NCI-H446 (cell line): Measurements from ENCODE around the gene NPW.

Experiments used
- DNase-seq, 2 experiments: peaks; one replicate each; lab custom pipeline; 2025; lab: John Stamatoyannopoulos, UW

The NPW gene

DNA sequence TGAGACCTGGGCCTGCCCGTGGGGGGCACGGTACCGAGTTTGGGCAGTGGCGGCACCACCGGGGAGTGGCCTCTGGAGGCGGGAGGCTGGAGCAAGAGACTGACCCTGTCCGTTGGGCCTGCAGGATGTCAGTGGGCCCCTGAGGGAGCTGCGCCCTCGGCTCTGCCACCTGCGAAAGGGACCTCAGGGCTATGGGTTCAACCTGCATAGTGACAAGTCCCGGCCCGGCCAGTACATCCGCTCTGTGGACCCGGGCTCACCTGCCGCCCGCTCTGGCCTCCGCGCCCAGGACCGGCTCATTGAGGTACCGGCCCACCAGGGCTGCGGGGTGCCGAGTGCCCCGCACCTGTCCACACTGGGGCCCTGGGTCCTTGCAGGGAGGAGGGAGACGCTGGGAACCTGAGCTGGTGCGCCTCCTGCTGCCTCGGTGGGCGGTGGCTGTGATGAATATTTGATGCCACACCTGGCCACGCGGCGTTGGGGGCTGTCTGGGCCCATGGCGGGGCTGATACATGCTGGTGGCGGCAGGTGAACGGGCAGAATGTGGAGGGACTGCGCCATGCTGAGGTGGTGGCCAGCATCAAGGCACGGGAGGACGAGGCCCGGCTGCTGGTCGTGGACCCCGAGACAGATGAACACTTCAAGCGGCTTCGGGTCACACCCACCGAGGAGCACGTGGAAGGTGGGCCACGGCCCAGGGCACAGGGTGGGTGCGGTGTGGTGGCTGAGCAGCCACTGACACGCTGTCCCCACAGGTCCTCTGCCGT, 16.8 kb downstream of the NPW start:
- DNase-seq, result no peak

DNA sequence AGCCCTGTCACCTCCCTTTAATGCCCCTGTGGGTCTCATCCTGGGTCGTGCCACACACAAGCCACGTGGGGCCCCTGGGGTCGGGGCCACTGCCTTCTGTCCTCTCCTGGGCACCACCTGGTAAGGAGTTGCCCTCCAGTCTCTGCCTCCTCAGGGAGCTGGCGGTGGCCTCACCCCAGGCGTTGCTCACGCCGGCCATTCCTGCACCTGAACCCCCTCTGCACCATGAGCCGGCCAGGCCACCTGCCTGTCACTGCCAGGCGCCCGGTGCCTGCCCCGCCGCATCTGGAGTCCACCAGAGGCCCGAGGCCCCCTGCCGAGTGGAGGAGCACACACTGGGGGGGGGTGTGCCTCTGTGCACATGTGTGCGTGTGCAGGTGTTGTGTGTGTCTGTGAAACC, 17.5 kb downstream of the NPW start:
- no peak for DNase-seq

DNA sequence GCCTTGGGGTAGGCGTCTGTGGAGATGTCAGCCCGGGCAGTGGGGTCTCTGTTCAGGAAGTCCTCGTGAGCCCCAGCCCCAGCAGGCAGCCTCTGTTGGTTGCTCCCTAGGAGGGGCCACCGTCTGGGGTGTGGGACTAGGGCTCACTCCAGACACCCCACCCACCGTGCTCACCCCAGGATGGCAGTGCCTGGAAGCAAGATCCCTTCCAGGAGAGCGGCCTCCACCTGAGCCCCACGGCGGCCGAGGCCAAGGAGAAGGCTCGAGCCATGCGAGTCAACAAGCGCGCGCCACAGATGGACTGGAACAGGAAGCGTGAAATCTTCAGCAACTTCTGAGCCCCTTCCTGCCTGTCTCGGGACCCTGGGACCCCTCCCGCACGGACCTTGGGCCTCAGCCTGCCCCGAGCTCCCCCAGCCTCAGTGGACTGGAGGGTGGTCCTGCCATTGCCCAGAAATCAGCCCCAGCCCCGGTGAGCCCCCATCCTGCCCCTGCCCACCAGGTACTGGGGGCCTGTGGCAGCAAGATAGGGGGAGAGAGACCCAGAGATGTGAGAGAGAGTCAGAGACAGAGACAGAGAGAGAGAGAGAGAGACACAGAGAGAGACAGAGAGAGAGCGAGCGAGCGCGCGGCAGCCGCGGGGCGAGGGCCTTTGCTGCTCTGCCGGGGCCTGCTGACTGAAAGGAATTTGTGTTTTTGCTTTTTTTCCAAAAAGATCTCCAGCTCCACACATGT, 18.2 kb downstream of the NPW start:
- no peak for DNase-seq

DNA sequence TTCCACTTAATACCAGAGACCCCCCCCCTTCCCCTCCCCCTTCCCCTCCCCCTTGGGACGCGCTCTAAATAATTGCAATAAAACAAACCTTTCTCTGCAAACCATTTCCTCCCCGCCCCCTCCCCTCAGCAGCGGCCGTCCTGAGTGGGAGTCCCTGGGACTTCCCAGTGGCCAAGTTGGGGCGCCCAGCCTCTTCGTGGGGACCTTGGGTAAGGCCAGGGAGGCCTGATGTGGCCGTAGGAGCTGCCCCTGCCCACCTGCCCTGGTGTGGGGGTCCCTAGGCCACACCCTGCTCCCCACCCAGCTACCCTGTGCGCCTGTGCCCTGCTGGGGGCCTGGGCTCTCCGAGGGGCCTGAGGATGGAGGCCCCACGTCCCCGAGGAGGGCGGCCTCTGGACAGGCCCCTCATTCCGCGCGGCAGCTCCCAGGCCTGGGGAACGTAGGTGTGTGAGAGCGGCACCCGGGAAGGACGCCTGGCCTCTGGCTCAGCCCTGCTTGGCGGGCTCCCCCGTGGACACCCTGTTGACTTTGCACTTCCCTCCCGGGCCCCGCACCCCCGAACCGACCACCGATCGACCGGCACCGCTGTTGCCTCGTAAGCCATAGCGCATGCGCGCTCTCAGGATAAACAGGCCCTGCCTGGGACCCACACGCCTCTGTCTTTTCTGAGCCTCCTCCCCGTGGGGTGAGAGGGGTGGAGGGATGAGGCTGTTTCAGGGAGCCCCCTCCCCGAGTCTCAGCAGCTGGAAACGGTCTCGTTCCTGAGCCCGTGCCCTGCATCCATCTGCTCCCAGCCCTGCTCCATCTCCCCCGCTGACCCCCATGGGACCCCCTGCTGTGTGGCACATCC, 19.0 kb downstream of the NPW start:
- DNase-seq, result no peak

DNA sequence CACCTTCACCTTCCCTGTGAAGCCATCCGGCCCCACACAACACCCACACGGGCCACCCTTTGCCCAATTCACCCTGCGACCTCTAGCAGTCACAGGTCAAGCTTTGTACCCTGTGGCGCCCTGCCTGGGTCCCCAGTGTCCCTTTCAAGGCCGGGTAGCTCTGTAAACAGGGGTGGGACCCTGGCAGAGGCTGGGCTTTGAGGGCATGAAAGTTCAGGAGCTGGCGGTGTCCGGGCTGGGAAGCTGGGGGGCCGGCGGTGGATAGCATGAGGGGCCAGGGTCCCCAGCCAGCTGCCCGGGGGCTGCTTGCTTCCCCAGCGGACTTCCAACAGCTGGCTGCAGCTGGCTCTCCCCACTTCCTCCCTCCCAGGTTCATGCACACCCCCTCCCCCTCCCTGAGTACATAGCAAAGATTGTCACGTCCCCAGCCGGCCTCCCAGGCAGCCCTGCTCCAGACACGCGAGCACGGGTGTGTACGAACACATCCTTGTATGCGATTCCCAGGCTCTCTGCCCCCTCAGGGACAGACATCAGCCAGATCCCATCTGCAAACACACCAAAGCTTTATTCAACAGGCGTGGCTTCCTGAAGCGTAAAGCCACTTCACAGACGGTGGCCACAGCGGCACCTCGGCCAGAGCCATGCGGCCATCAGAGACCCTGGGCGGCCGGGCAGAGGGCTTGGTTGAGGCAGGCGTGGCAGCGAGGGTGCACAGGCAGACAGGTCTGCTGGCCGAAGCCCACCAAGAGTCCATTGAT, 19.9 kb downstream of the NPW start:
- DNase-seq, result no peak

DNA sequence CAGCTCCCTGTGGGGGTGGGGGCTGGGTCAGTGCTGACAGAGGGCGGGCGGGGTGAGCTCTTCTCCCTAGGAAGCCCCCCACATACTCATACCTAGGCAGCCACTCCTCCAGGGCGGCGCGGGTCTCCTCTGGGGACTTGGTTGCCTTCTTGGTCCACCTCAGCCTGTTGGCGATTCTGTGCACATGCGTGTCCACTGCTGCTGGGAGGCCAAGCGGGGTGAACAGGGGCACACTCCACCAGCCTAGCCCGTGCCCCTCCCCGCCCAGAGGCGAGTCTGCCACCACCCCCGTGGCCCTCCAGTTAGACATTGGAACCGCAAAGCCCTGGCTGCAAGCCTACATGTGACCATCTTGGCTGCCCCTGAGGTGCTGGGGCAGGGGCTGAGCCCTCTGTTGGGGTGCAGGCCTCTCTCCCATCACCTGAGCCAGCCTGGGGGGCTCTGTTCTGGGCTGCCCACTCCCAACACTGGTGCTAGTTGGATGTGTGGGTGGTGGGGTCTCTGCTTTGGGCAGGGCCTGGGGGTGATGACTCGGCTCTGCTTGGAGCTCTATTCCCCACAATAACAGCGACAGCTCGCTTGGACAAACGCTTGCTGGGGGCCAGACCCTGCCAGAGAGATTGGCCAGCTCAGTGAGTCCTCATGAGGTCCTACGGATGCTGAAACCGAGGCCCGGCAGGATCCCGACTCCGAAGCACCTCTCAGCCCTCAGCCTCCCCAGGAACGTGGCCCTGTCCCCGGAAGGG, 20.6 kb downstream of the NPW start:
- DNase-seq, result no peak

DNA sequence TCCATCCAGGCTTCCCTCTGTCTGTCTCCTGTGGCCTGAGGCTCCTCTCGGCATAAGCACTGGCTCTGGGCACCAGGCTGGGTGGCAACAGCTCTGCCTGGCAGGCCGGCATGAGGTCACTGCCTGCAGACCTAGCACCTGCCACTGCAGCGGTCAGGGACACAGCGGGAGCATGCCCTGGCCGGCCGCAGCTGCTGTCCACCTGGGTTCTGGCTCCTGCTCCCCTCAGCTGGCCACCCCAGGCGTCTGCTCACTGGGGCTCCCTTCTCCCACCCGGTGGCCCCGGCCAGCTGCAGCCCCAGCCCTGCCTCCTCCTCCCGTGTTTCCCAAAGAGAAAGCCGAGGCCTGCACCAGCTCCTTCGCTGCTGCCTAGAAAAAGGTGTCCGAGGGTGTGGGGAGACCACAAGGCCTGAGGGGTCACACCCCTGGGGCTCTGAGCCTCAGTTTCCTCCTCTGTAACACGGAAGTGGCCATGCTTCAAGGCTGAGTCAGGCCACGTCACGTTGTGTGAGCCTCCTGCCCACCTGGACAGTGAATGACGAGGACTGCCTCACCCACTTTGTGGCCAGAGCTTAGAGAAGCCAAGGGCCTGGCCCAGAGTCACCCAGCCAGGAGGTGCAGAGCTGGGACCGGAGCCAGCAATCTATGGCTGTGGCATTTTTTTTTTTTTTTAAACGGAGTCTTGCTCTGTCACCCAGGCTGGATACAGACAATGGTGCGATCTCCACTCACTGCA, 21.4 kb downstream of the NPW start:
- no peak for DNase-seq

DNA sequence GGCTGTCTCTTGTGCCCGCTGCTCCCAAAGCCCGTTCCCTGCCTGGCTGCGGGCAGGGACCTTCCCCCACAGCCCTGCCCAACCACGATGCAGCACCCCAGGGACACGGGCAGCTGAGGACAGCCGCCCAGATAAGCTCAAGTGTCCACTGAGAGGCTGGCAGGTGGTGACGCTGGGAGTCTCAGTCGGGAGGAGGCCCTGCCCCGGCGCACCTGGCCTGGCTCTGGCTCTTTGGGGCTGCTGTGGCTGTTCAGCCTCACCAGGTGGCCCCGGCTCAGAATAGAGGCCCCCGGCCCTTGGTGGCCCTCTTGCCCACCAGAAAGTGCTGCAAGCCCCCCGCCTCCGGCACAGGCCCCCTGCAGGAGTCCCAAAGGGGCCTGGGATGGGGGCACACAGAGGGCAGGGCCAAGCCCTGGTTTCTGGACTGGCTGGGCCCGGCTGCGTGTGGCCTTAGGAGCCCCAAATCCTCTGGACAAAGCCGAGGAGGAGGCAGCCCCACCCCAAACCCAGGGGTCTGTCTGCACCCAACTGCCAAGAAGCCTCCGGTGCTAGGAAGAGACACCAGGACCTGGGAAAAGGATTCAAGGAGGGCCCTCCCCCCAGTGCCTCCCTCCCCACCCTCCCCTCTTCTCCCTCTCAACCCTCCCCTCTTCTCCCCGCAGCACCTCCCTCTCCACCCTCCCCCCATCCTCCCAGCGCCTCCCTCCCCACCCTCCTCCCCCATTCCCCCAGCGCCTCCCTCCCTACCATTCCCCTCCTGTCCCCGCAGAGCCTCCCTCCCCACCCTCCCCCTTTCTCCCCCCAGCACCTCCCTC, 22.8 kb downstream of the NPW start:
- no peak for DNase-seq

DNA sequence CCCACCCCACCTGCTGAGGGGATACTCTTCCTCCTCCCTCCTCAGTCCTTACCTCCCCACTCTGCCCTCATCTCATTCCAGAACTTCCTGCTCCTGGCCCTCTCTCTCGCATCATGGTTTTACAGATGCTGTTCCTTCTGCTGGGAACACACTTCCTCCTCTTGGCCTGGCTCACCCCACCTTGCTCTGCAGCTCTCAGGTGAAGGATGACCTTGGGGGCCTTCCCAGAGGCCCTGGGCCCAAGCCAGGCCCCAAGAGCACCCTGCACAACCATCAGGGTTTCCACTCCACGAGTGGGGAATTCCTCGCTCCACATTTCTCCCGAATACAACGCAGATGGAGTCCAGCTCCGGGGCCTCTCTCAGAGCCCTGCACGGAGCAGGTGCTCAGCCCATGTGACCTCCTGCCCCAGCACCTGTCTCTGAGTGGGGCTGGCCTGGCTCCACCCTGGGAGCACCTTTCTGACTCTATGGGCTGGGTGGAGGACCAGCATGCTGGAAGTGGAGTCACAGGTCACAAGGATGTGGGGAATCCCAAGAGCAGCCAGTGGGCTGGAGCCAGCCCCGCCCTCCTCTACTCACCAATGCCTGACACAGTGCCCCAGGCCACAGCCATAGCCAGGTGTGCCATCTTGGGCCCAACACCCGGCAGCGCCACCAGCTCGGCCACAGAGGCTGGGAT, 23.5 kb downstream of the NPW start:
- no peak for DNase-seq

DNA sequence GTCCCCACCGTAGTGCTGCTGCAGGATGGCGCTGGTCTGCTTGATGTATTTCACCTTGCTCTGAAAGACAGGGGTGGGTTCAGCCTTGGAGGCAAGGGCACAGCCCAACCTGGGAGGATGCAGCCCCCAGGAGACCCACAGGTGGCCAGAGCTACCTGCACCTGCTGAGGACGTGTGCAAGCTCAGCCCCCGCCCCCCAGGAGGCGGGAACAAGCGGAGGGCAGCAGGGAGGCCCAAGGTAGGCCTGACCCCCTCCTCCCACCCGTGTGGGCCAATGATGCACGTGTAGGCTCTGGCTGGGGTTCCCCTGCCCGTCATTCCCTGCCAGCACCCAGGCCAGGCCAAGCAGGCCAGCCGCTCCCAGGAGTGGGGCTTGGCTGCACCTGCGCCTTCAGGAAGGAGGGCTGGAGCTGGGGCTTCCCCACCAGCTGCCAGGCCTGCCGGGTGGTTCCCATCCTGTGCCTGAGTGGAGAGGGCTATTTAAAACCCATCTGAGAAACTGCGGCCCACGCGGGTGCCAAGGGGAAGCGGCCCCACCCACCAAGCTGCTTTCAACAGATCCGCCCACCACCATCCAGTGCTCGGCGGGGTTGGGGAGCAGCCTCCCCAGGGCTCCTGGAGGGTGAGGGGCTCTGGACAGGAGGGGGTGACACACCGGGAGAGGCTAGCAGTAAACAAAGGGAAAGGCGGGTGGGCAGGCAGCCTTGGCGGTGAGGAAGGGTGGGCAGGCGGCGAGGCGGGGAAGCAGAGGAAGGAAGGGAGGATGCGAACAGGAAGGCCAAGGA, 24.3 kb downstream of the NPW start:
- no peak for DNase-seq

DNA sequence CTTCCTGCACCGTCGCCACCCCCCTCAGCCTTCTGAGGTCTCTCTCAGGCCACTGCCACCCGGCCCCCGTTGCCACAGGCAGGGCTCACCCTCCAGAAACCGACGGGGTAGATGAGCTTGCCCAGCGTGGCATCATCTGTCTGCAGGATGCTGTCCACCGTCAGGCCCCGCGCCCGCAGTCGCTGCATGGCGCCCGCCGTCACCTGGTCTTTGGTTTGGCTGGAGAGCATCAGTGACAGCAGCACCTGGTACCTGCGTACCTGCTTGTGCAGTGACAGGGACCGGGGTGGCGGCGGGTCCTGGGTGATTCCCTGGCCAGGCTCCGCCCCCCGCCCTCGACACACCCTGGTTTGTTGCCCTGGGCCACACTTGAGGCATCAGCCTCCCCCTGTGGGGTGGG, 25.0 kb downstream of the NPW start:
- DNase-seq, result no peak

DNA sequence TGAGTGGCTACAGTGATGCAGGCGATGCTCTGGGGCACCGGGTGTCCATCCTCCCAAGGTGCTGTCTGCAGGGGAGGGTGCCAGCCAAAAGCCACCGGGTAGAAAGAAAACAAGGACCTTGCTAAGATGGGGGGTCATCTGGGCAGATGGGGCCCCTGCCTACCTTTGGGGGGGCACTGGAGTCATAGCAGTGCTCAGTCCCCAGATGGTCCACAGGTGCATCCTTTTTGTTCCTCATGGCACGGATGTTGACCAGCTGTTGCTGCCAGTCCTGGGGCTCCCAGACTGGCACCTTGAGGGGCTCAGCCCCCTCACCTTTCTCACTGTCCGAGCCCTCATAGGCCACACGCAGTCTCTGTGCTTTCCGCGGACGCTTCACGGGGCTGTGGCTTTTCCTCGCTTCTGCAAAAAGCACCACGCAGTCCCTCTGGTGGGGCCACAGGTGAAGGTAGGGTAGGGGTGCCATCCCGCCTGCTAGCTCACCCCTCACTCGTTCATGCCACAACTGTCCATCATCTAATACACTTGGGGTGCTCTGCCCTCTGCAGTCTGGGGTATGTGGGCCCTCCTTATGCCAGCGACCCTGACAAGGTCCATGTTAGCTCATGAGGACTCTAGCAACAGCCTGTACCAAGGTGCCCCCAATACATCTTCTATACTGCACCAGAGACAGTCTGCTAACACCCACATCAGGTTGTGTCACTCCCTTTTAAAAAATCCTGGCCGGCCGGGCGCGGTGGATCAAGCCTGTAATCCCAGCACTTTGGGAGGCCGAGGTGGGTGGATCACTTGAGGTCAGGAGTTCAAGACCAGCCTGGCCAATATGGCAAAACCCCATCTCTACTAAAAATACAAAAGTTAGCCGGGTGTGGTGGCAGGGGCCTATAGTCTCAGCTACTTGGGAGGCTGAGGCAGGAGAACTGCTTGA, 26.6 kb downstream of the NPW start:
- DNase-seq, result no peak

DNA sequence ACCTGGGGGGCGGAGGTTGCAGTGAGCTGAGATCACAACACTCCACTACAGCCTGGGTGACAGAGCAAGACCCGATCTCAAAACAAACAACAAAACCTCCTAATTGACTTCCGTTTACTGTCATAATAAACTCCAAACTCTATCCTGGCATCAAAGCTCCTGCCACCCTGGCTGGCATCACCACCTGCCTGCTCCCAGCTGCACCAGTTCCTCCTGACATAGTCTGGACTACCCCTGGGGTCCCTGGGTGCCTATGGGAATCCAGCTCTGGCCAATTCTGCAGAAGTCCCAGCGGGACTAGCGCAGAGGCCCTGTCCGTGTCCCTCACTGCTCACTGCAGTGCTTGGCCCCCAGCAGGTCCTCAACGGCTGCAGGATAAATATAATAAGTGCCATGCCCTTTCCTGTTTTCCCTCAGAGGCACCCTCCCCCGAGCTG, 27.3 kb downstream of the NPW start:
- DNase-seq, result no peak

DNA sequence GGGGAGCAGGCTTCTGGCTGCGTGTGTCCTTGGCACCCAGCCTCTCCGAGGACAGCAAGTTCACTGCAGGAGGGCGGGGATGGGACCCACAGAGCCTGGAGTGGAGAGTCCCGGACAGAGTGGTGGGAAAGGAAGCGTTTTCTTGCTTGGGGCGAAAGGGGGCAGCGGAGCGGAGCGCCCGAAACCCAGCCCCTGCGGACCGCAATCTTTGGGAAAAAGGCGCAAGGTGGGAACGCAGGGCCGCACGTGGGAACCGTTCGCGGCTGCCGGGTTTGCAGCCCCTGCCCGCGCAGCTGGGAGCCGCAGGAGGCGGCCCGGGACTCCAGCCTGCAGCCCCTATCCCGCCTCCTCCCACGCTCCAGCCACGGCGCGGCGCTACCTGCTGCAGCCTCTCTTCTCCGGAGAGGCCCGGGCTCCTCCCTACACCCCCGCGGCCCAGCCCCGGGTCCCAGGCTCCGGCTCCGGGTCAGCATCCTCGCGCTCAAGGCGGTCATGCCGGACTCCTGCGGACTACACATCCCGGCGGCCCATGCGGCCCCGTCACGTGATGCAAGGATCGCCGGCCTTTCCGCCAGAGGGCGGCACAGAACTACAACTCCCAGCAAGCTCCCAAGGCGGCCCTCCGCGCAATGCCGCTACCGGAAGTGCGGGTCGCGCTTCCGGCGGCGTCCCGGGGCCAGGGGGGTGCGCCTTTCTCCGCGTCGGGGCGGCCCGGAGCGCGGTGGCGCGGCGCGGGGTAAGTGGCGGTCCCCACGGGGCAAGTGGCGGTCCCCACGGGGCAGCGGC, 27.9 kb downstream of the NPW start, which contains the start of the genes NTHL1 and TSC2:
TSS of gene NTHL1 (minus strand) at position 505 of the 786 bp plus-strand sequence. CDS start at position 494, 11 bp downstream.
TSS of gene TSC2 (plus strand) at position 656 of the 786 bp plus-strand sequence. CDS start 631 bp downstream, outside the sequence.
- DNase-seq, result peak; percentile 88 to 95

DNA sequence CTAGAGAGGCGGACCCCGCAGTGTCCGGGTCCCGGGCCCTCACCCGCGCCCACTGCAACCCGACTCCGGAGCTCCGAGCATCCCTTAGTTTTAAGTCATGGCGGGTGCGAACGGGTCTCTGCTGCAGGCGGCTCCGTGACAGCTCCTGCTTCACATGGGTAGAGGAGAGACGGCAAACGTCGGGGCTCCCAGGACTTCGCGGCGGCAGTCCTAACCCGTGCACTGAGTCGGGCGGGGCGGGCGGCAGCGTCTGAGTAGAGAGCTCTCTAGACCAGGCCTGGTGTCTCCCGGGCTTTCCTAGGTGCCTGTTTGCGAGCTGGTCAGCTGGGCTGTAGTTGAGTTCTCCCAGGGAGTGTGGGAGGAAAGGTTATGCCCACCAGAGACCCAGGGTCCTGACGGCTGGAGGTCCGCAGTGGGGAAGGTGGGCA, 28.5 kb downstream of the NPW start:
- no peak for DNase-seq

DNA sequence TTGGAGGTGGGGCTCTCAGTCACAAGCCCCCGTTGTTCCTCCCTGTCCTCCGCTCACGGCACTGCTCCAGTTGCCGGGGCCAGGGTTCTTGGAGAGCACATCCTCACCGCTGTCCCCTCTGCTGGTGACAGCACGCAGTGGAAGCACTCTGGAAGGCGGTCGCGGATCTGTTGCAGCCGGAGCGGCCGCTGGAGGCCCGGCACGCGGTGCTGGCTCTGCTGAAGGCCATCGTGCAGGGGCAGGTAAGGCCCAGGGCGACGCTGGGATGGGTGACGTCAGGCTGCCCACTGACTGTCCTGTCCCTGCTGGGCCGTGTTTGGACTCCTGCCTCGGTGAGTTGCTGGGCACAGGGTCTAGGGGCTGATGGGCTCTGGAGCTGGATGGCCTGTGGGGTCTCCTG, 33.6 kb downstream of the NPW start:
- DNase-seq, result no peak
